HG03025 (cell line): ENCODE results near the gene APOL6.
"Not testable (repeated sequence)": the region's sequence is repeated elsewhere in the genome, so short reads cannot be mapped to it uniquely, and the experiment has no call there.

ENCODE experiments used
- ATAC-seq: cut with Tn5 transposase; IDR thresholded peaks from one replicate; pipeline ENCODE4 v1.9.1; 2021; ENCODE audit warnings: mild to moderate bottlenecking, moderate library complexity; ENCODE audit not compliant: unreplicated experiment, low FRiP score

APOL6 gene

GRCh38 chr22:35666699-35667098 is 18.5 kb downstream of the APOL6 start:
- ATAC-seq, result not testable (repeated sequence)

- no peak for ATAC-seq
Measured at GRCh38 chr22:35674335-35674734, 26.1 kb downstream of the APOL6 start.

DNA sequence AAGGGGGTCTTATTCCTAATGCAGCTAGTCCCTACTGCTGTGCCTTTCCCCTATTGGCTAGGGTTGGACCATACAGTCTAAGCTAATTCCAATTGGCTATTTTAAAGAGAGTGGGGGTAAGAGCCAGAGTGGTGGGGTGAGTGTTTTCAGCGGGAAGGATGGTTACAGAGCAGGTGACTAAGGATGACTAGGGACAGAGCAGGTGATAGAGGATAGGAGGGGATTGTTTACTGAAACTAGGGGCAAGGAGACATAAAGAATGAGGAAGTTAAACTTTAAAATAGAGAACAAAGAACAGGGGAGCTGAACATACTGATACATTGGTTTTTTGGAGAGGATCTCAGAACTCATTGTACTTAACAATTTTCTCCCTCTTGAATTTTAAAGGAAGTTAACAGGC is 27.8 kb downstream of the APOL6 start:
- ATAC-seq, result not testable (repeated sequence)

- ATAC-seq, result no peak
Measured at GRCh38 chr22:35677460-35678187, 29.4 kb downstream of the APOL6 start.

GRCh38 chr22:35678836-35679235 is 30.6 kb downstream of the APOL6 start:
- no peak for ATAC-seq

GRCh38 chr22:35679492-35679891 is 31.2 kb downstream of the APOL6 start:
- not testable (repeated sequence) for ATAC-seq

DNA sequence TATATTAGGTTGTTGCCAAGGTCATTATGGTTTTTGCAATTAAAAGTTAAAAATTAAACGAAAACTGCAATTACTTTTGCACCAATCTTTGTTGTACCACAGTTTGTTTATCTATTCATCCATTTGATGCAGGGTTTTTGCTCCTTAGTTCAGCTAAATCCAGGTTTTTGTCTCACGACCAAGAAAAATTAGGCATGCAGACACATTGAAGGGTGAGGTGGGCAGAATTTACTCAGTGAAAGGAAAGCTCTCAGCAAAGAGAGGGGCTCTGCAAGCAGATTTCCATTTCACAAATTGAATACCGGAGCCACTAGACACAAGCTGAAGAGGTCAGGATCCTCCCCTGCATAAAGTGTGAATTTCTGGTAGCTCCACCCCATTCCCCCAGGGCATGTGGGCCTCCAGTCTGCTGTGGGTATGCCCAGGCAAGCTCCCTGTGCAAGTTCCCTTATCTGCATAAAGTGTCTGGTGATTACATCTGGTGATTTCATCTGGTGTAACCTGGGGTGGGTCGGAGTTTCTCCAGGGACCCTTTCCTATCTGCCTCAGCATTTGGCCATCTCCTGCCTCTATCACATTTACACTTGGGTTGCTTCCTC is 33.3 kb downstream of the APOL6 start:
- no peak for ATAC-seq

- no peak for ATAC-seq
Measured at GRCh38 chr22:35683560-35683959, 35.3 kb downstream of the APOL6 start.

GRCh38 chr22:35684270-35684700 is 36.0 kb downstream of the APOL6 start:
- no peak for ATAC-seq

GRCh38 chr22:35684732-35685131 is 36.5 kb downstream of the APOL6 start:
- no peak for ATAC-seq

GRCh38 chr22:35685731-35686130 is 37.5 kb downstream of the APOL6 start:
- ATAC-seq, result no peak

GRCh38 chr22:35686298-35686697 is 38.1 kb downstream of the APOL6 start:
- no peak for ATAC-seq

GRCh38 chr22:35687461-35687860 is 39.2 kb downstream of the APOL6 start:
- ATAC-seq, result no peak

GRCh38 chr22:35688913-35689675 is 40.8 kb downstream of the APOL6 start:
- no peak for ATAC-seq

GRCh38 chr22:35690001-35690400 is 41.8 kb downstream of the APOL6 start:
- ATAC-seq, result no peak

DNA sequence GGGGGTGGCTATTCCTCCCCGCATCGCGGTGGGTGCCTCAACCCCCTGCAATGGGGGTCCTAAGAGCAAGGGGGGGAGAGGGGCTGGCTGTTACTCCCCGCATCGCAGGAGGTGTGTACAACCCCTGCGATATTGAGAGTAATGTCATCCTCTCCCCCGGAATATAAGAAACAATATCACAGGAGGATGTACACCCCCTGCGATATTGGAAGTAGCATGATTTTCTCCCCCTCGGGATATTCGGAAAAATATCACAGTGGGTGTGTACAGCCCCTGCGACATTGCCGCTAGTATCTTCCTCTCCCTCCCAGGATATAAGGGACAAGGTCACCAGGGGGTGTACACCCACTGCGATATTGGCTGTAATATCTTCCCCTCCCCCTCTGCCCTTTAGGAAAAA is 47.0 kb downstream of the APOL6 start:
- ATAC-seq, result no peak

DNA sequence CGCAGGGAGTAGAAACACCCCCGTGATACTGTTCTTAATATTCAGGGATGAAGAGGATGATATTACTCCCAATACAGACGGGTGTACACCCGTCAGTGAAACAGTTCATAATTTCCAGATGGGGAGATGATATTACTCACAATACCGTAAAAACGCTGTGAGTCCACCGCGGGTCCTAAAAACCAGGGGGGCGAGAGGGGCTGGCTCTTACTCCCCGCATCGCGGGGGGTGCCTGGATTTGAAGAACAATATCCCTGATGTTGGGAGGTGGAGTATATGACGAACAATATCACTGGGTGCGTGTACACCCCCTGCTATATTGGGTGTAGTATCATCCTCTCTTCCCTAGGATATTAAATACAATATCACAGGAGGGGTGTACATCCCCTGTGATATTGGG is 48.9 kb downstream of the APOL6 start:
- ATAC-seq, result no peak

GRCh38 chr22:35699852-35700251 is 51.6 kb downstream of the APOL6 start:
- ATAC-seq, result not testable (repeated sequence)

DNA sequence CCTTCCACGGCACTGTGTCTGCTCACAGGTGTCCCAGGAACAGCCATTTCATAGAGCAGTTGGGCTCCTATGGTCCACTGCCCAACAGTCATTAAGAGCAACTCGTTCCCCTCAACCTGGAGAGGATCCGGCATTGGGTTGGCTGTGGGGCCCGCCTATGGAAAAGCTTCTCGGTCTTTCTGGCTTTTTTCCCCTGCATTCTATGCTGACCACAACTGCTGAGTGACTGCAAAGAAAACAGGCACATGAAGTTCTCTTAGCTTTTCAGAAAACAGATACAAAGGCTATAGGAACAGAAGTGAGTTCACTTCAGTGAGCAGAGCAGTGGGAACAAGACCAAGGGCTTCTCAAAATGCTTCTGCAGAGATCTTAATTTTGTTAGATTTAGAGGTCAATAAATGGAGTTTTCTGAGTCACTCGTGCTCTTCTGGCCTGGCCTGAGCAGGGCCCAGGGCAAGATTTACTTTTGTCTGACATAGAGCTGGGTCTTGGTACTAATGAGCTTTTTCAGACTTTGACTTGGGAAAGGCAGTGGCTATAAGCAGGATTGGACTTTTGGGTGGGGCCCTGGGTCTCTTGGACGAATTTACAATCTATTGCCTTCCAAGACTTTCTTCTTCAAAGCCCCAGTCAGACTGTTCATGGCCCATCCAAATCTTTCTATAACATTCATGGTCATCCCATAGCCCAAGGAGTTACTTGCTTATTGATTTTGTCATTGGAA is 55.8 kb downstream of the APOL6 start:
- no peak for ATAC-seq

DNA sequence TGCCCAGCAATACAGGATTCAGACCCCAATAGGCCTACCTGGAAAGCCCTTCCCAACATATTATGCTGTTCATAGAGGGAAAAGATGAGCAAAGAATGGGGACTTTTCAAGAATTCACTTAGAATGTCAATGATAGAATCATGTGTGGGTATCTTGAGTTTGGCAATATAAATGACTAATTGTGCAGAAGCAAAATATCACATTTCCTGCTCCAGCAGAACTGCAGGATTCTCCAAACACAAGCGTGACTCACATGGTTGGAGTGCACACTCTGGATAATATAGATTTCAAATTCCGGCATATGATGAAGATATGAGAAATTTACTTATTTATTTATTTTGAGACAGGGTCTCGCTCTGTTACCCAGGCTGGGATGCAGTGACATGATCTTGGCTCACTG is 56.9 kb downstream of the APOL6 start:
- ATAC-seq, result no peak

GRCh38 chr22:35708453-35708852 is 60.2 kb downstream of the APOL6 start:
- ATAC-seq, result no peak
